Caki2 (cell line): ENCODE data around the gene AGO3. TPM values are rescaled to one million over a fixed set of nuclear protein-coding genes. Genes with fewer than 3 reads are reported as not detected.
A peak's percentile ranks its signal among the peaks of the same experiment; 100 is the strongest.
"Not testable (repeated sequence)": the region's sequence is repeated elsewhere in the genome, so short reads cannot be mapped to it uniquely, and the experiment has no call there.

ENCODE experiments used
- DNase-seq: peaks from one replicate; pipeline ENCODE4 v3.0.0-alpha.2; 2015; ENCODE audit warnings: low read depth
- in situ Hi-C: cut with HindIII; loops from 2 replicates; pipeline ENCODE4 v1.10.0; 2016; ENCODE audit warnings: low sequenced_read_pairs, low pct_unique_long_range_greater_than_20kb, mixed read lengths
- total RNA-seq: library from RNA; depleted of rRNA; stranded (reverse); fragments of >200 nt; shearing (Covaris generic); gene quantifications from 2 replicates; pipeline ENCODE4 v1.2.3, GENCODE V29; 2014; ENCODE audit warnings: low replicate concordance

The AGO3 gene
- total RNA-seq, 1 experiment from 2014 or later, result 7.6 TPM

GRCh38 chr1:35964277-35964676 is 33.4 kb downstream of the AGO3 start:
- in situ Hi-C loops, DNase-seq: not testable (repeated sequence)

- in situ Hi-C loops, result no loop called here
- no peak for DNase-seq
These were observed 37.5 kb downstream of the AGO3 start for GRCh38 chr1:35968396-35968795.

- in situ Hi-C loops, result no loop called here
These were observed 40.7 kb downstream of the AGO3 start for GRCh38 chr1:35971601-35972000.

GRCh38 chr1:35972631-35973030 is 41.7 kb downstream of the AGO3 start:
- DNase-seq, result not testable (repeated sequence)

More at GRCh38 chr1:35971601-35972000, 40.7 kb downstream of the AGO3 start:
- DNase-seq, result no peak

GRCh38 chr1:35980090-35980489 is 49.2 kb downstream of the AGO3 start:
- DNase-seq, result no peak
- in situ Hi-C loops, result no loop called here

More at GRCh38 chr1:35972631-35973030, 41.7 kb downstream of the AGO3 start:
- in situ Hi-C loops, result not testable (repeated sequence)

- in situ Hi-C loops, result no loop called here
These were observed 57.3 kb downstream of the AGO3 start for GRCh38 chr1:35988237-35988636.

GRCh38 chr1:36006941-36007500 is 76.1 kb downstream of the AGO3 start:
- in situ Hi-C loops, result no loop called here
- DNase-seq, result no peak

More at GRCh38 chr1:35988237-35988636, 57.3 kb downstream of the AGO3 start:
- no peak for DNase-seq

GRCh38 chr1:36007741-36008140 is 76.8 kb downstream of the AGO3 start:
- DNase-seq, result no peak
- in situ Hi-C loops, result no loop called here

GRCh38 chr1:36008546-36009197 is 77.8 kb downstream of the AGO3 start:
- peak; percentile 58 for DNase-seq
- in situ Hi-C loops, result no loop called here

GRCh38 chr1:36014722-36015220 is 83.9 kb downstream of the AGO3 start:
- in situ Hi-C loops, result no loop called here
- DNase-seq, result no peak

GRCh38 chr1:36016686-36017085 is 85.8 kb downstream of the AGO3 start:
- in situ Hi-C loops, result no loop called here
- no peak for DNase-seq

- no peak for DNase-seq
- in situ Hi-C loops, result no loop called here
These were observed 92.3 kb downstream of the AGO3 start for GRCh38 chr1:36023098-36023769.

GRCh38 chr1:36024024-36024423 is 93.1 kb downstream of the AGO3 start:
- in situ Hi-C loops, DNase-seq: not testable (repeated sequence)

GRCh38 chr1:36024847-36025246 is 93.9 kb downstream of the AGO3 start:
- in situ Hi-C loops, result no loop called here
- DNase-seq, result no peak

- in situ Hi-C loops, result no loop called here
- DNase-seq, result no peak
These were observed 96.9 kb downstream of the AGO3 start for GRCh38 chr1:36027766-36028165.

GRCh38 chr1:36031441-36031840 is 100.5 kb downstream of the AGO3 start:
- DNase-seq, result no peak
- in situ Hi-C loops, result no loop called here

GRCh38 chr1:36034692-36035091 is 103.8 kb downstream of the AGO3 start:
- DNase-seq, result peak; percentile 13
- in situ Hi-C loops, result no loop called here

- in situ Hi-C loops, result no loop called here
- DNase-seq, result no peak
These were observed 104.2 kb downstream of the AGO3 start for GRCh38 chr1:36035154-36035553.

- in situ Hi-C loops, result no loop called here
- no peak for DNase-seq
These were observed 109.3 kb downstream of the AGO3 start for GRCh38 chr1:36040238-36040637.
